A673 (cell line): ENCODE results near the gene CCDC24. TPM values are rescaled to one million over a fixed set of nuclear protein-coding genes. Genes with fewer than 3 reads are reported as not detected.

ENCODE experiments used
- BruUV-seq: library from RNA; stranded (reverse); fragments of 400-500 nt; replicated peaks from 2 replicates; lab custom pipeline; 2021; lab: Mats Ljungman, UMichigan
- CTCF ChIA-PET: fragments of 300-600 bp; sonication (Branson Sonifier 250); formaldehyde crosslinking; loops from one replicate; lab custom pipeline; 2022; ENCODE audit warnings: antibody characterized with exemption; lab: Charles Lee
- POLR2A ChIA-PET: fragments of 300-600 bp; sonication (Branson Sonifier 250); formaldehyde crosslinking; loops from one replicate; lab custom pipeline; 2022; ENCODE audit warnings: antibody characterized with exemption; ENCODE audit not compliant: low non-redundant PET; lab: Charles Lee
- DNase-seq: peaks from one replicate; pipeline ENCODE4 v3.0.0-alpha.2; 2015; ENCODE audit warnings: low spot score
- H3K27ac ChIP-seq: fragments of 200-600 bp; sonication (generic); 2 replicates; pipeline ENCODE4 v1.5.1; 2016; ENCODE audit warnings: mixed run types, low read depth, mild to moderate bottlenecking, mixed read lengths, antibody characterized with exemption, low read length; ENCODE audit not compliant: poor library complexity, severe bottlenecking
- H3K27me3 ChIP-seq: fragments of 200-600 bp; sonication (generic); replicated peaks from 2 replicates; pipeline ENCODE4 v1.6.1; 2017; ENCODE audit warnings: mixed run types, low read depth, mild to moderate bottlenecking, mixed read lengths, antibody characterized with exemption, low read length; ENCODE audit not compliant: insufficient read depth, poor library complexity
- H3K36me3 ChIP-seq: fragments of 200-600 bp; sonication (generic); 2 replicates; pipeline ENCODE4 v1.6.1; 2016; ENCODE audit warnings: mixed run types, mild to moderate bottlenecking, mixed read lengths, antibody characterized with exemption, low read length; ENCODE audit not compliant: insufficient read depth, poor library complexity, severe bottlenecking
- H3K4me1 ChIP-seq: fragments of 200-600 bp; sonication (generic); 2 replicates; pipeline ENCODE4 v1.6.1; 2017; ENCODE audit warnings: mixed run types, mild to moderate bottlenecking, mixed read lengths, antibody characterized with exemption, low read length; ENCODE audit not compliant: insufficient read depth, poor library complexity, severe bottlenecking
- H3K4me3 ChIP-seq: fragments of 200-600 bp; sonication (generic); 2 replicates; pipeline ENCODE4 v1.5.1; 2016; ENCODE audit warnings: low read depth, mixed run types, mild to moderate bottlenecking, mixed read lengths, low read length; ENCODE audit not compliant: poor library complexity, severe bottlenecking
- H3K9me3 ChIP-seq: fragments of 200-600 bp; sonication (generic); 2 replicates; pipeline ENCODE4 v1.6.1; 2016; ENCODE audit warnings: mixed run types, low read depth, mild to moderate bottlenecking, mixed read lengths, antibody characterized with exemption, low read length; ENCODE audit not compliant: poor library complexity, severe bottlenecking
- CTCF ChIP-seq: fragments of 300-800, 200-600 bp; sonication (generic); conservative IDR thresholded peaks from 2 replicates; pipeline ENCODE4 v1.5.1; 2017; ENCODE audit warnings: low read depth, mild to moderate bottlenecking, antibody characterized with exemption, low read length, moderate library complexity, mixed read lengths
- EZH2 ChIP-seq: fragments of 200-600 bp; sonication (generic); IDR thresholded peaks from 2 replicates; pipeline ENCODE4 v1.6.1; 2017; ENCODE audit warnings: borderline replicate concordance, low read depth, mild to moderate bottlenecking, mixed read lengths, antibody characterized with exemption, low read length; ENCODE audit not compliant: poor library complexity, severe bottlenecking
- intact Hi-C: fragments of 100-400 bp; cut with micrococcal nuclease; formaldehyde crosslinking; loops from one replicate; pipeline ENCODE4 v1.10.0; 2022; ENCODE audit not compliant: unreplicated experiment
- total RNA-seq: library from RNA; stranded (reverse); gene quantifications from 2 replicates; pipeline ENCODE4 v1.2.3, GENCODE V29; 2021

The CCDC24 gene
- total RNA-seq, 1 experiment from 2014 or later, result 5.6 TPM

DNA sequence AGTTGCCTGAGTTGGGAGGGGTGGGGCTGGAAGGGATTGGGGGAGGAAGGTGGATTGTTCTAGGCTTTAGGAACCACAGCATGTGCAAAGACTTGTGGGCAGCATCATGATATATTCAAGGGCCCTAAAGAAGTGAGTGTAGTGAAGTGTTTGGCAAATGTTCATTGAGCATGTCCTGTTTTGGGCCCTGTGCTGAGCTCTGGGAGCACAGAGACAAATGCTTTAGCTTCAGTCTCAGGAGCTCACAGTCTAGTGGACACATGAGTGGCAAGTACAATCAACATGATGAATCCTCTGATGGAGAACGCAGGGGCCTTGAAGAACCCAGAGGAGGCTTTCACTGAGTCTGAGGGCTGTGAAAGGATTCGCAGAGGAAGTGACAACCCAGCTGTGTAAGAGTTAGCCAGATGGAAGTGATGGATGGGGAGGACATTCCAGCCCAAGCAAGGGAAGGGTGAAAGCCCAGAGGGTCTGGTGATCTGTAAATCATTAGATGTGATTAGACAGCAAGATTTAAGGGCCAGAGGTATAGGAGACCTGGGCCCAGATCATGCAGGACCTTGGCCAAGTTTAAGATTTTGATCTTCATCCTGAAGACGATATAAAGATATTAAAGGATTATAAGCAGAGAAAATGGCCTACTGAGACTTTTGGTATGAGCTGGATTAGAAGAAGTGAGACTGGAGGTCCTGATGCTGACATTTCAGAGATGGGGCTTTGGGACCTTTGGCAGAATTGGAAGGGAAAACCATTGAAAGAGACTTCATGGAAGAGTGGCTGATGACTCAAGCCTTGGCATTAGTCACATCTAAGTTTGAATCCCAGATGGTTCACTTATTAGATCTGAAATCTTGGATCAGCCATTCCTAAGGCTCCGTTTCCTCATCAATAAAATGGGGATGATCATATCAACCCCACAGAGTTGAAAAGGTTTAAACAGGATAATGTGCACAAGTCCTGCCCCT, 40.1 kb upstream of the CCDC24 start:
- intact Hi-C loops, result no loop called here
- no peaks in the 10 kb centered on the region for H3K27me3 ChIP-seq
- H3K4me1 ChIP-seq, result peaks cover 12% of the 10 kb centered on the region
- ChIA-PET CTCF (no interaction called here), POLR2A (no interaction called here)
- no peak overlapping the region for H3K4me3 ChIP-seq
- H3K36me3 ChIP-seq, result no peaks in the 10 kb centered on the region
- no peak for TF ChIP-seq EZH2
- no peak for TF ChIP-seq CTCF
- BruUV-seq, result no TSS peak
- H3K27ac ChIP-seq, result no peak overlapping the region
- H3K9me3 ChIP-seq, result no peaks in the 10 kb centered on the region
- DNase-seq, result no peak

- no peak for TF ChIP-seq CTCF
- TF ChIP-seq EZH2, result no peak
- no peak for DNase-seq
- Histone ChIP-seq H3K4me3 (no peak overlapping the region), H3K36me3 (peaks cover 2% of the 10 kb centered on the region), H3K27ac (no peak overlapping the region), H3K9me3 (no peaks in the 10 kb centered on the region), H3K4me1 (peaks cover 6% of the 10 kb centered on the region), H3K27me3 (no peaks in the 10 kb centered on the region)
- ChIA-PET CTCF (interaction anchor here (1.1 kb wide), 1 partner anchor 24 kb away, joined by 7 read pairs; no protein-coding TSS in a partner anchor), POLR2A (no interaction called here)
- intact Hi-C loops, result no loop called here
- BruUV-seq, result no TSS peak
These were observed 38.6 kb upstream of the CCDC24 start for GRCh38 chr1:43952731-43953346.

DNA sequence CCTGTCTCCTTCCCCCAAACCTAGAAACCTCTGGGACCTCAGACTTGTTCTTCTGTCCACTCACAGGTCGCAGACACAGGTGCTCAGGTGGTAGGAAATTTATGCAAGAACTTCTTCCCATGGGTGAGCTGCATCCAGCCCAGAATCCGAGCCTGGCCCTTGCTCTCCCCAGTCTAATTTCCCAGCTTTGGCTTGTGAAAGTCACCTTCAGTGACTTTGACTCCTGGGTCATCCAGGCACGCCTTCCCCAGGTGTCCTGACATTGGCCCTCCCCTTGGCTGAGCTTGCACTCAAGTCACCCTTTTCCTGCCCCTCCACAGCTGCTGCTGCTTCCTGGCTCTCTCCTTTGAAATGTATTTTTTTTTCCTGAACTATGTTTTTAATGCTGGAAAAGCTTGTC, 38.0 kb upstream of the CCDC24 start:
- Histone ChIP-seq H3K9me3 (no peaks in the 10 kb centered on the region), H3K4me3 (no peak overlapping the region), H3K4me1 (peaks cover 1% of the 10 kb centered on the region), H3K27ac (no peak overlapping the region), H3K27me3 (no peaks in the 10 kb centered on the region), H3K36me3 (peaks cover 6% of the 10 kb centered on the region)
- ChIA-PET POLR2A (no interaction called here), CTCF (interaction anchor here (1.1 kb wide), 1 partner anchor 24 kb away, joined by 7 read pairs; no protein-coding TSS in a partner anchor)
- BruUV-seq, result no TSS peak
- intact Hi-C loops, result no loop called here
- DNase-seq, result no peak
- TF ChIP-seq CTCF (no peak), EZH2 (no peak)
